GM18507 (cell line): ENCODE results near the gene KRT6C.

Experiments
- DNase-seq: peaks from one replicate; pipeline ENCODE4 v3.0.0; 2011; ENCODE audit warnings: low read depth; ENCODE audit not compliant: insufficient read length; ENCODE audit errors: extremely low spot score
- FAIRE-seq: peaks from 2 replicates; lab custom pipeline; 2011; peaks lifted over from hg19 to GRCh38; lab: Jason Lieb, UNC

The KRT6C gene

GRCh38 chr12:52438305-52439301 lies 35.0 kb downstream of the KRT6C start:
- DNase-seq (no peak), FAIRE-seq (no peak)

GRCh38 chr12:52437508-52437907 lies 36.1 kb downstream of the KRT6C start:
- FAIRE-seq: no peak
- no peak for DNase-seq

- DNase-seq (no peak), FAIRE-seq (no peak)
Measured at GRCh38 chr12:52436828-52437474, 36.7 kb downstream of the KRT6C start.

GRCh38 chr12:52436000-52436827 lies 37.4 kb downstream of the KRT6C start:
- no peak for DNase-seq

GRCh38 chr12:52435659-52435999 lies 38.0 kb downstream of the KRT6C start:
- no peak for FAIRE-seq
- DNase-seq: no peak

More at GRCh38 chr12:52436000-52436827, 37.4 kb downstream of the KRT6C start:
- no peak for FAIRE-seq

- FAIRE-seq: no peak
- DNase-seq: no peak
Measured at GRCh38 chr12:52434760-52435530, 38.7 kb downstream of the KRT6C start.

- FAIRE-seq: no peak
Measured at GRCh38 chr12:52434081-52434733, 39.4 kb downstream of the KRT6C start, which contains the start of gene KRT75. KRT75 (minus strand) TSS chr12:52434371; CDS start chr12:52434304, 67 bp downstream.

GRCh38 chr12:52433501-52434080 lies 40.0 kb downstream of the KRT6C start:
- DNase-seq (no peak), FAIRE-seq (no peak)

More at GRCh38 chr12:52434081-52434733, 39.4 kb downstream of the KRT6C start, which contains the start of gene KRT75:
- DNase-seq: no peak

GRCh38 chr12:52432559-52433207 lies 40.9 kb downstream of the KRT6C start:
- DNase-seq (no peak), FAIRE-seq (no peak)

- DNase-seq (no peak), FAIRE-seq (no peak)
Measured at GRCh38 chr12:52428121-52428520, 45.5 kb downstream of the KRT6C start.

- no peak for FAIRE-seq
- no peak for DNase-seq
Measured at GRCh38 chr12:52427083-52427482, 46.5 kb downstream of the KRT6C start.

- no peak for DNase-seq
- no peak for FAIRE-seq
Measured at GRCh38 chr12:52426034-52426433, 47.6 kb downstream of the KRT6C start.

- DNase-seq (no peak), FAIRE-seq (no peak)
Measured at GRCh38 chr12:52425466-52425865, 48.1 kb downstream of the KRT6C start.

- FAIRE-seq (no peak), DNase-seq (no peak)
Measured at GRCh38 chr12:52423661-52424500, 49.7 kb downstream of the KRT6C start.

GRCh38 chr12:52423035-52423434 lies 50.6 kb downstream of the KRT6C start:
- FAIRE-seq (no peak), DNase-seq (no peak)

GRCh38 chr12:52419656-52420055 lies 53.9 kb downstream of the KRT6C start:
- FAIRE-seq: no peak

GRCh38 chr12:52418576-52419110 lies 55.0 kb downstream of the KRT6C start:
- FAIRE-seq: no peak

More at GRCh38 chr12:52419656-52420055, 53.9 kb downstream of the KRT6C start:
- DNase-seq: no peak

More at GRCh38 chr12:52418576-52419110, 55.0 kb downstream of the KRT6C start:
- DNase-seq: no peak
